Measurements from ENCODE around the gene DUS1L.

DNA sequence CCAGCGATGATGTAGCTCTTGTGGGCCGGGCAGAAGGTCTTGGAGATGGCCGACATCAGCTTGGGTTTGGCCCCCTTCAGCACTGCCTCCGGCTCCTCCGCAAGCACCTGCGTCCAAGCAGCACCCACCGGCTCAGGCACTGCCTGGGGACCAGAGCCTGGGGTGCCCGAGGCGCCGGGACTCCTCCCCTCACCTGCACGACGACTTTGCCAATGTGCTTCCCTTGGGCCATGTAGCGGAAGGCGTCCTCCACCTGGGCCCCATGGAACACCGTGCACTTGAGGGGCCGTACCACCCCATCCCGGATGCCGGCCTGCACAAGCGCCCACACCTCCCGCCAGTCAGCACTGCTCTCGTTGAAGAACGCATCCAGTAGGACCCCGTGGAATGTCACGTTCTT lies 17.4 kb upstream of the DUS1L start:
- TF ChIP-seq POLR2A (IDR thresholded peaks at IDR 0.05) = no peak
- TF ChIP-seq, protein P1, sequence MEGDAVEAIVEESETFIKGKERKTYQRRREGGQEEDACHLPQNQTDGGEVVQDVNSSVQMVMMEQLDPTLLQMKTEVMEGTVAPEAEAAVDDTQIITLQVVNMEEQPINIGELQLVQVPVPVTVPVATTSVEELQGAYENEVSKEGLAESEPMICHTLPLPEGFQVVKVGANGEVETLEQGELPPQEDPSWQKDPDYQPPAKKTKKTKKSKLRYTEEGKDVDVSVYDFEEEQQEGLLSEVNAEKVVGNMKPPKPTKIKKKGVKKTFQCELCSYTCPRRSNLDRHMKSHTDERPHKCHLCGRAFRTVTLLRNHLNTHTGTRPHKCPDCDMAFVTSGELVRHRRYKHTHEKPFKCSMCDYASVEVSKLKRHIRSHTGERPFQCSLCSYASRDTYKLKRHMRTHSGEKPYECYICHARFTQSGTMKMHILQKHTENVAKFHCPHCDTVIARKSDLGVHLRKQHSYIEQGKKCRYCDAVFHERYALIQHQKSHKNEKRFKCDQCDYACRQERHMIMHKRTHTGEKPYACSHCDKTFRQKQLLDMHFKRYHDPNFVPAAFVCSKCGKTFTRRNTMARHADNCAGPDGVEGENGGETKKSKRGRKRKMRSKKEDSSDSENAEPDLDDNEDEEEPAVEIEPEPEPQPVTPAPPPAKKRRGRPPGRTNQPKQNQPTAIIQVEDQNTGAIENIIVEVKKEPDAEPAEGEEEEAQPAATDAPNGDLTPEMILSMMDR (IDR thresholded peaks at IDR 0.05) = no peak
